Measurements from ENCODE around the gene SLC7A14. TPM values are rescaled to one million over a fixed set of nuclear protein-coding genes. Genes with fewer than 3 reads are reported as not detected.

SLC7A14 gene
- total RNA-seq, 1 experiment from 2014 or later = not detected

DNA sequence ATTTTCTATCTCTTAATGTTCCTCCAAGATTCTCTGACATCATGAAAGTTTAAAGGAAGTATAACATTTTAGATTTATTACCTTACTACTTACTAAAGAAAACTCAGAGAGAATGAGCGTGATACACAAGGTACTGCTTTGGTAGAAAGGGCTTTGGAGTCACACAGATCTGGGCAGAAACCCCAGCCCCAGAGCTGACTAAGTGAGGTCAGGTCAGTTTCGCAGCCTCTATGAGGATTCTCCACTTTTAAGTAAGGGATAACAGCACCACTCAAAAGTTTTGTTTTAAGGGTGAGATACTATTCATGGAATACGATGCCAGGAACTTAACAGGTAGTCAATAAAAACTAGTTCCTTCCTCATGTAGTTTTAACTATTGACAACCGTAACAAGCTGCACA, 91.1 kb downstream of the SLC7A14 start:
- Histone ChIP-seq H2AFZ (ENCODE audit: low read depth, low read length, poor library complexity, severe bottlenecking) (no peak overlapping the region), H3K79me2 (ENCODE audit: insufficient read depth, low read length) (no peaks in the 10 kb centered on the region), H3K27ac (ENCODE audit: low read depth, low read length) (no peak overlapping the region), H3K27me3 (ENCODE audit: insufficient read depth, low read length) (no peaks in the 10 kb centered on the region), H3K9me3 (ENCODE audit: control insufficient read depth in 1 of 2, insufficient read depth in 1 of 2, low read depth in 1 of 2, low read length in 2 of 2) (no peaks in the 10 kb centered on the region), H3K36me3 (ENCODE audit: control insufficient read depth in 1 of 2, insufficient read depth in 2 of 2, low read length in 2 of 2) (no peaks in the 10 kb centered on the region), H3K9me2 (ENCODE audit: insufficient read depth) (no peaks in the 10 kb centered on the region), H4K20me1 (ENCODE audit: insufficient read depth) (no peaks in the 10 kb centered on the region), H3K4me2 (ENCODE audit: low read length) (no peak overlapping the region), H3K4me3 (replicated peaks in 1 of 2; ENCODE audit: low read depth in 1 of 2, low read length in 2 of 2) (no peak overlapping the region), H3K9ac (ENCODE audit: low read length) (no peak overlapping the region), H3K4me1 (ENCODE audit: control insufficient read depth in 1 of 2, insufficient read depth in 2 of 2, low read length in 2 of 2) (no peaks in the 10 kb centered on the region)
- RAD21 ChIA-PET (ENCODE audit: low non-redundant PET in 1 of 2, low total read pairs in 2 of 2, uncharacterized antibody in 2 of 2, unreplicated experiment in 2 of 2) = no interaction called here
- CTCF ChIA-PET = no interaction called here
- BruUV-seq (replicated peaks) = no TSS peak
- ATAC-seq (no peak), DNase-seq (ENCODE audit: low read depth, low spot score) (no peak)
- no peak for TF ChIP-seq YY1 (IDR thresholded peaks at IDR 0.05; ENCODE audit: extremely low read depth, insufficient replicate concordance, low read depth, low read length)
- TF ChIP-seq ELF1 (IDR thresholded peaks at IDR 0.05; ENCODE audit: borderline replicate concordance, low read depth) = no peak
- TF ChIP-seq CEBPB (IDR thresholded peaks at IDR 0.05; ENCODE audit: low read depth) = no peak
- intact Hi-C loops (cut with micrococcal nuclease) = loop anchor here (5.0 kb wide), 1 partner anchor 87 kb away; no protein-coding TSS in a partner anchor
- POLR2A ChIA-PET = no interaction called here

DNA sequence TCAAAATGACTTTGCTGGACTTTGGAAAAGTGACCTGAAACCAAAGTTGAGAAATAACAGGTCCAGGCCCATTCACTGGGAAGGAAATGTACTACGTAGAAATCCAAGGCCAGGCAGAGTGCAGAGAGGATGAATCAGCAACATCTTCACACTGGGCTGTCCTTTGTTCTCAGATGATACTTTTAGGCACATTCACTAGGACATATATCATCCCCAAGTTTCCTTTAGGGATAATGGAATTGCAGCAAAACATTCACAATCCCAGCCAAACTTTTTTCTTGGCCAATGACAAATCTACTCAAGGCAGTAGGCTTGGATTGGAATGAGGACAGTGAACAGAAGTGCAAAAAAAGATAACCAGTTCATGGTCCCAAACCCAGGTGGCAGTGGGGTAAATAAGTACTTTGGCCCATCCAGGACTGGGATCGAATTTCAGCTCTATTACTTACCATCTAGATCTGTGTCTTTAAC, 92.1 kb downstream of the SLC7A14 start:
- H2AFZ ChIP-seq (ENCODE audit: low read depth, low read length, poor library complexity, severe bottlenecking) = no peak overlapping the region
- ATAC-seq (no peak), DNase-seq (ENCODE audit: low read depth, low spot score) (no peak)
- no peaks in the 10 kb centered on the region for H3K27me3 ChIP-seq (ENCODE audit: insufficient read depth, low read length)
- no peaks in the 10 kb centered on the region for H3K79me2 ChIP-seq (ENCODE audit: insufficient read depth, low read length)
- no peak overlapping the region for H3K9ac ChIP-seq (ENCODE audit: low read length)
- H3K4me3 ChIP-seq (replicated peaks in 1 of 2; ENCODE audit: low read depth in 1 of 2, low read length in 2 of 2) = no peak overlapping the region
- H4K20me1 ChIP-seq (ENCODE audit: insufficient read depth) = no peaks in the 10 kb centered on the region
- POLR2A ChIA-PET = no interaction called here
- intact Hi-C loops (cut with micrococcal nuclease) = no loop called here
- H3K9me3 ChIP-seq (ENCODE audit: control insufficient read depth in 1 of 2, insufficient read depth in 1 of 2, low read depth in 1 of 2, low read length in 2 of 2) = no peaks in the 10 kb centered on the region
- H3K4me2 ChIP-seq (ENCODE audit: low read length) = no peak overlapping the region
- H3K36me3 ChIP-seq (ENCODE audit: control insufficient read depth in 1 of 2, insufficient read depth in 2 of 2, low read length in 2 of 2) = no peaks in the 10 kb centered on the region
- RAD21 ChIA-PET (ENCODE audit: low non-redundant PET in 1 of 2, low total read pairs in 2 of 2, uncharacterized antibody in 2 of 2, unreplicated experiment in 2 of 2) = no interaction called here
- no peaks in the 10 kb centered on the region for H3K4me1 ChIP-seq (ENCODE audit: control insufficient read depth in 1 of 2, insufficient read depth in 2 of 2, low read length in 2 of 2)
- no peaks in the 10 kb centered on the region for H3K9me2 ChIP-seq (ENCODE audit: insufficient read depth)
- CTCF ChIA-PET = no interaction called here
- H3K27ac ChIP-seq (ENCODE audit: low read depth, low read length) = no peak overlapping the region
- no TSS peak for BruUV-seq (replicated peaks)
- TF ChIP-seq, protein P1, sequence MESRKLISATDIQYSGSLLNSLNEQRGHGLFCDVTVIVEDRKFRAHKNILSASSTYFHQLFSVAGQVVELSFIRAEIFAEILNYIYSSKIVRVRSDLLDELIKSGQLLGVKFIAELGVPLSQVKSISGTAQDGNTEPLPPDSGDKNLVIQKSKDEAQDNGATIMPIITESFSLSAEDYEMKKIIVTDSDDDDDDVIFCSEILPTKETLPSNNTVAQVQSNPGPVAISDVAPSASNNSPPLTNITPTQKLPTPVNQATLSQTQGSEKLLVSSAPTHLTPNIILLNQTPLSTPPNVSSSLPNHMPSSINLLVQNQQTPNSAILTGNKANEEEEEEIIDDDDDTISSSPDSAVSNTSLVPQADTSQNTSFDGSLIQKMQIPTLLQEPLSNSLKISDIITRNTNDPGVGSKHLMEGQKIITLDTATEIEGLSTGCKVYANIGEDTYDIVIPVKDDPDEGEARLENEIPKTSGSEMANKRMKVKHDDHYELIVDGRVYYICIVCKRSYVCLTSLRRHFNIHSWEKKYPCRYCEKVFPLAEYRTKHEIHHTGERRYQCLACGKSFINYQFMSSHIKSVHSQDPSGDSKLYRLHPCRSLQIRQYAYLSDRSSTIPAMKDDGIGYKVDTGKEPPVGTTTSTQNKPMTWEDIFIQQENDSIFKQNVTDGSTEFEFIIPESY (IDR thresholded peaks at IDR 0.05; ENCODE audit: extremely low read depth, insufficient replicate concordance, low read length) = no peak
- TF ChIP-seq, protein P2, sequence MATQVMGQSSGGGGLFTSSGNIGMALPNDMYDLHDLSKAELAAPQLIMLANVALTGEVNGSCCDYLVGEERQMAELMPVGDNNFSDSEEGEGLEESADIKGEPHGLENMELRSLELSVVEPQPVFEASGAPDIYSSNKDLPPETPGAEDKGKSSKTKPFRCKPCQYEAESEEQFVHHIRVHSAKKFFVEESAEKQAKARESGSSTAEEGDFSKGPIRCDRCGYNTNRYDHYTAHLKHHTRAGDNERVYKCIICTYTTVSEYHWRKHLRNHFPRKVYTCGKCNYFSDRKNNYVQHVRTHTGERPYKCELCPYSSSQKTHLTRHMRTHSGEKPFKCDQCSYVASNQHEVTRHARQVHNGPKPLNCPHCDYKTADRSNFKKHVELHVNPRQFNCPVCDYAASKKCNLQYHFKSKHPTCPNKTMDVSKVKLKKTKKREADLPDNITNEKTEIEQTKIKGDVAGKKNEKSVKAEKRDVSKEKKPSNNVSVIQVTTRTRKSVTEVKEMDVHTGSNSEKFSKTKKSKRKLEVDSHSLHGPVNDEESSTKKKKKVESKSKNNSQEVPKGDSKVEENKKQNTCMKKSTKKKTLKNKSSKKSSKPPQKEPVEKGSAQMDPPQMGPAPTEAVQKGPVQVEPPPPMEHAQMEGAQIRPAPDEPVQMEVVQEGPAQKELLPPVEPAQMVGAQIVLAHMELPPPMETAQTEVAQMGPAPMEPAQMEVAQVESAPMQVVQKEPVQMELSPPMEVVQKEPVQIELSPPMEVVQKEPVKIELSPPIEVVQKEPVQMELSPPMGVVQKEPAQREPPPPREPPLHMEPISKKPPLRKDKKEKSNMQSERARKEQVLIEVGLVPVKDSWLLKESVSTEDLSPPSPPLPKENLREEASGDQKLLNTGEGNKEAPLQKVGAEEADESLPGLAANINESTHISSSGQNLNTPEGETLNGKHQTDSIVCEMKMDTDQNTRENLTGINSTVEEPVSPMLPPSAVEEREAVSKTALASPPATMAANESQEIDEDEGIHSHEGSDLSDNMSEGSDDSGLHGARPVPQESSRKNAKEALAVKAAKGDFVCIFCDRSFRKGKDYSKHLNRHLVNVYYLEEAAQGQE (IDR thresholded peaks at IDR 0.05; ENCODE audit: low read depth) = no peak
- TF ChIP-seq SIN3A (IDR thresholded peaks at IDR 0.05; ENCODE audit: low read depth) = no peak
- TF ChIP-seq EZH2 (IDR thresholded peaks at IDR 0.05) = no peak
- TF ChIP-seq ZNF274 (IDR thresholded peaks at IDR 0.05; ENCODE audit: low read depth, low read length) = no peak
- TF ChIP-seq EGR1 (IDR thresholded peaks at IDR 0.05; ENCODE audit: low read depth) = no peak
- no peak for TF ChIP-seq SRF (IDR thresholded peaks at IDR 0.05; ENCODE audit: low read depth)
- no peak for TF ChIP-seq YY1 (IDR thresholded peaks at IDR 0.05; ENCODE audit: extremely low read depth, insufficient replicate concordance, low read depth, low read length)
- TF ChIP-seq, protein P3, sequence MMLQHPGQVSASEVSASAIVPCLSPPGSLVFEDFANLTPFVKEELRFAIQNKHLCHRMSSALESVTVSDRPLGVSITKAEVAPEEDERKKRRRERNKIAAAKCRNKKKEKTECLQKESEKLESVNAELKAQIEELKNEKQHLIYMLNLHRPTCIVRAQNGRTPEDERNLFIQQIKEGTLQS (IDR thresholded peaks at IDR 0.05) = no peak
- TF ChIP-seq ZFX (IDR thresholded peaks at IDR 0.05) = no peak
- TF ChIP-seq, protein P4, sequence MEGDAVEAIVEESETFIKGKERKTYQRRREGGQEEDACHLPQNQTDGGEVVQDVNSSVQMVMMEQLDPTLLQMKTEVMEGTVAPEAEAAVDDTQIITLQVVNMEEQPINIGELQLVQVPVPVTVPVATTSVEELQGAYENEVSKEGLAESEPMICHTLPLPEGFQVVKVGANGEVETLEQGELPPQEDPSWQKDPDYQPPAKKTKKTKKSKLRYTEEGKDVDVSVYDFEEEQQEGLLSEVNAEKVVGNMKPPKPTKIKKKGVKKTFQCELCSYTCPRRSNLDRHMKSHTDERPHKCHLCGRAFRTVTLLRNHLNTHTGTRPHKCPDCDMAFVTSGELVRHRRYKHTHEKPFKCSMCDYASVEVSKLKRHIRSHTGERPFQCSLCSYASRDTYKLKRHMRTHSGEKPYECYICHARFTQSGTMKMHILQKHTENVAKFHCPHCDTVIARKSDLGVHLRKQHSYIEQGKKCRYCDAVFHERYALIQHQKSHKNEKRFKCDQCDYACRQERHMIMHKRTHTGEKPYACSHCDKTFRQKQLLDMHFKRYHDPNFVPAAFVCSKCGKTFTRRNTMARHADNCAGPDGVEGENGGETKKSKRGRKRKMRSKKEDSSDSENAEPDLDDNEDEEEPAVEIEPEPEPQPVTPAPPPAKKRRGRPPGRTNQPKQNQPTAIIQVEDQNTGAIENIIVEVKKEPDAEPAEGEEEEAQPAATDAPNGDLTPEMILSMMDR (IDR thresholded peaks at IDR 0.05 in 2 of 3, conservative IDR thresholded peaks at IDR 0.05 in 1 of 3; ENCODE audit: borderline replicate concordance in 1 of 3, insufficient read depth in 1 of 3, low read depth in 2 of 3, low read length in 2 of 3) = no peak
